Stimulated activated CD4-positive, alpha-beta T cell treated with anti-CD3 and anti-CD28 coated beads, Interleukin-4, amount 100 ng/mL, for 4 hours (primary cell): Measurements from ENCODE around the gene SPTB.

ENCODE experiments used
- DNase-seq, 2 experiments: peaks; one replicate each; pipeline ENCODE4 v3.0.0-alpha.2; 2020

Gene SPTB

DNA sequence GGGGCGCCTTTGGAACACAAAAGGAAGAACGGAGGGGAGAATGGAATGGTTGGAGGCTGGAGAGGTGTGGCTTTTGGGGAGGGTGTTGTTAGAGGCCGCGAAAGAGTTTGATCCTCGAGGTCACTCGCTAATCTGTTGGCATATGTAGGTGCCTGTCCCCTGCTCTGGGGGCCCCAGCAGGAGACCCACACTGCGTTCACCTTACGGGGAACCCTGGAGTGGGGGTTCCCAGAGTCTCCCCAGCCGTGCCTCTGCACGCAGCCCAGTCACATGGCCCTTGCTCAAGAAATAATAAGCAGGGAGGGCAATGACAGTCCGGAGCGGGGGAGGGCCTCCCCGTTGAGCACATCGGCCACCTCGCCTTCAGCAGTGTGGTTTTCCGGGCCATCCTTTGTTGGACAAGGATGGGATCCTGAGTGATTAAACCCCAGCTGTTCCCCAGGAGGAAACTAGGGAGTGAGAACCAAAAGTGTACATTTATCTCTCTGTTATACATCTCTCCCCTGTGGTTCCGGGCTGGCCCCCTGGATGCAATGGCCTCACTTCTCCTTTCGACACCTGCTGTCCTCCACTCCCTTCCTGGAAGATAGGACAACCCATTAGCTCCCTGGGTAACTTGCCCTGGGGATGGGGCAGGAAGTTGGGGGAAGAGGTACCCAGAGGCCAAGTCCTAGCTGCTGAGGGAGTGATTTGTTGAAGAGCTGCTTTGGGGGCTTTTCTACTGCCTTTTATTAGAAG, 174.2 kb downstream of the SPTB start:
- no peak for DNase-seq

DNA sequence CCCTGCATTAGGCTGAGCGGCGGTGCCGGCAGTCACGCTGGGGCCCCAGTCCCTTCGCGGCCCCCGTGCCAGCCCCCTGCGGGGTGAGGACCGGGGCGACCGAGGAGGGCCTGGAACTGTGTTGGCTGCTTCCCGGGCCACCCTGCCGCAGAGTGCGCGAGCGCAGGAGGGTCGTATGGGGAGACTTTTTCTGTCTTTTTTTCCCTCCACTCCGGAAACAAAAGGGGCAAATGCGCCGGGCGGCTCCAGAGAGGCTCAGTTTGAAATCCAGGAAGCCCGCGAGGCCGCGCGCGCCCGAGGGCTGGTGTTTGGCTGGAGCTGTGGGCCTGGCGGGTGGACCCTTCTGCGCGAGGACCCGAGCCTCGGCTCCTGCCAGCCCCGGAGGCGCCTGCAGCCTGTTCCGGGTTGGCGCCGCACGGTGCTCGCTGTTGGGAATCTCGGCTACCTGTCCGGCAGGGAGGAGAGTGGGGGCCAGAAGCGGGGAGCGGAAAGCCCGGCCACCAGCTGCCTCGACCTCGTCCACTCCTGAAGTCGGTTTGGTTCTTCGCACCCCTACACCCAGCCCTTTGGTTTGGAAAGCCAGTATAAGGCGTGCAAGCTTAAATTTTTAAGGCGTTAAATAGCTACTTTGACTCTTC, 174.8 kb downstream of the SPTB start:
- DNase-seq, result no peak

DNA sequence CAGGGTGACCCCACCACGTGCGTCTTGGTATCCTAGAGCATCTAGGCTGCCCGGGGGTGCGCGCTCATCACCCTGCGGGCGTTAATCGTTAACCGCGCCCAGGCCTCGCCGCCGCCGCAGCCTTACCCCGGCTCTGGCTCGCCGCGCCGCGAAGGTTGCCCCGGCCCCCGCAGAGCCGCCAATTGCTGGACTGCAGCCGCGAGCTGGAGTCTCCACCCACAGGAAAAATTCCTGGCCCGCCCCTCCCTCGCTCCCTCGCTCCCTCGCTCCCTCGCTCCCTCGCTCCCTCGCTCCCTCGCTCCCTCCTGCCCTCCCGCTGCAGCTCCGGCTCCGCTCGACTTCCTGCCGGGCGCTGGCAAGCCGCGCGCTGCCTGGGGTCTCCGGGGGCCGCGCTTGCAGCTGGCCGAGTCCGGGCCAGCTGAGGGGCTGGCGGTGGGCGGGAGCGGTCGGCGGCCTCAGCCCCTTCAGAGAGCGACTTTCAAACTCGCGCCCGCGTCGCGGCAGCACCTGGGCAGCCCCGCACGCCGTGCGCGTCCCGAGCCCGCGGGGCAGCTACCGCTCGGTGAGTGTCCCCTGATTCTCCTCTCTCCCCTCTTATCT, 175.5 kb downstream of the SPTB start, which contains the start of gene PLEKHG3:
PLEKHG3 (plus strand) TSS at position 282 of the 600 bp plus-strand sequence. CDS start 23,208 bp downstream, outside the sequence.
- peak in 1 of 2 experiments; percentile 8 for DNase-seq

DNA sequence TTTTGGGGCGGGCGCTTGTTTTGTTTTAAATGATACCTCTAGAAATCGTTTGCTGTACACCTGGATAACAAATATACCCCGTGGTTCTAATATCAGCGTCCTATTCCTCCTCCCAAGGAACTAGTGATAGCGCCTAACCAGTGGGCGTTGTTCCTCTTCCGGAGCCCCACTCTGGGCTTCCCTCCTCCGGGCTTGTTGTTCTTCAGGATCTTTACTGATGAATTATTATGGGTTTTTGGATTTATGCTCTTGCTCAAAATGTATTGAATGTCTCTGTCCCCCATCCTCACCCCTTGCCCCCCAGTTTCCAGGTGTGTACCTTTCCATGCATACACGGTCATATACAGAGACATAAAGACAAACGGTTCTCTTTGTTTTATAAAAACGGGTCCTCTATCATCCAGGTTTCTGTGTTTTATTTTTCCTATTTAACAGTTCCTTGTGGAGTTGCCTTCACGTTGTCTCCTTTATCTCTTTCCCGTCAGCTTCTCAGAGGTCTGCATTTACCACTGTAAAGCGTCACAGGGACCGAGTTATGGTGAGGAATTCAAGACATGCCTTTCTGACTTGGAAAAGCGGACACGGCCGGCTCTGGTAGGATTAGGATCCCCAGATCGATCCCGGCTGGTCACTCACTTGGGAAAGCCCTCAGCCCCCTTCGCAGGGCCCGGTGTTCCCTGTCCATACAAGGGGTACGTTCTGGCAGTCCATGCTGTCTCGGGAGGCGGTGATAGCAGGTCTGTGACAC, 176.1 kb downstream of the SPTB start:
- no peak for DNase-seq

DNA sequence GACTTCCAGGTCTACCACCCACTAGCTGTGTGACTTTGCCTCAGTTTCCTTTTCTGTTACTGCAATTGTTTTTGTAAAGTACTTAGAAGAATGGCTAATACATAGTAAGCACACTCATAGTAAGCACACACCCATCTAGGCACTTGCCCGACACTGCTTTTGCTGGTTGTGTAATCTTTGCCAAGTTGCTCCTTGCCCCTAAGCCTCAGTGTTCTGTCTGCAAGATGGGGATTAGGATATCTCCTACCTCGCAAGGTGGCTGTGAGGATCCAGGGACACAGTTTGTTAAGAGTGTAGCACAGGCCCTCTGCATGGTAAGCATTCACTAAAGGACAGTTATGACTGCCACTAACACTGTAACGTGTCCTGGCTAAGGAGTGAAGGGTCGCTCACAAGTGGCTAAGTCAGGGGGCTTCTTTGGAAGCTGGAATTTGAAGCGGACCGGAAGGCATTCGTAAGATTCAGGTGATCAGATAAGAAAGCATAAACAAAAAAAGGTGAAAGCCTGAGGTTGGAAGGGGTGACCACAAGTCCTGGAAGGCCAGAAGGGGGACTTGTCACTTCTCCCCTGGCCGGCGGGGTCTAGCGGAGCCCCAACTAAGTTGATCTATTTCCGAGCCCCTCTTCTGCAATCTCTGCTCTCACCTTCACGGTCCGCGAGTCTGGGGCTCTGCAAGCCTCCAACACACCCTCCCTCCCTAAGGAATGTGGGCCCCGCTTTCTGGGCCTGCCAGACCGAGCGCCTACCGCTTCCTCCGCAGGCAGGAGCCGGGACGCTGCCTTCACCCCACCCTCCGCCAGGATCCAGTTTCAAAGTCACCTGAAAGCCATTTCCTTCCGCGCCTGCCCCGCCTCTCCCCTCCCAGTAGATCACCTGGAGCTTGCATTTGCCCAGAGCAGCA, 177.0 kb downstream of the SPTB start:
- no peak for DNase-seq

DNA sequence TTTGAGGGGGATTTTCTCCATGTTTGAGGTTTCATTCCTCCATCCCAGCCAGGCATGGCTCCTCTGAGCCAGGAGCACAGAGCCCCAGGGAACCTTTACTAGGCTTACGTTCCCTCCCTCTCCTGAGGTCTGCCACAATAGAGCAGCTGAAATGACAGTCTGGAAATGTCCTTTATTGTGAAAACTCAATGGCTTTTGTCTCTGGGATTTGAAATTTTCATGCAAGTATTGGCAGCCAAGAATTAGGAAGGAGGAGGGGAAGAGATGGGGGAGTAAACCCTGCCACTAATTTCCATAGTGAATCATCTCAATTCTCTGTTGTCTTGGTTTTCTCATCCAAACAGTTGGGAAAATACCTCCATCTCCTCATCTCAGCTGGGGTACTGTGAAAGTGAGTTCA, 178.0 kb downstream of the SPTB start:
- DNase-seq, result no peak

DNA sequence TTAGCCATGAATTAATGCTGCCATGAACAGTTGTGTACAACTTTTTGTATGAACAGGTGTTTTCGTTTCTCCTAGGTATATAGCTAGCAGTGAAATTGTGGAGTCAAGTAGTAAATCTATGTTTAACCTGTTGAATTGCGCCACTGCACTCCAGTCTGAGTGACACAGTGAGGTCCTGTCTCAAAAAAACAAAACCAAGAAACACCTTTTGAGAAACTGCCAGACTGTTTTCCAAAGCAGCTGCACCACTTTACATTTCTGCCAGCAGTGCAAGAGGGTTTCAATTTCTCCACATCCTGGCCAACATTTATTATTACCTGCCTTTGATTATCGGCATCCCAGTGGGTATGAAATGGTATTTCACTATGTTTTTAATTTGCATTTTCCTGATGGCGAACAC, 178.8 kb downstream of the SPTB start:
- no peak for DNase-seq

DNA sequence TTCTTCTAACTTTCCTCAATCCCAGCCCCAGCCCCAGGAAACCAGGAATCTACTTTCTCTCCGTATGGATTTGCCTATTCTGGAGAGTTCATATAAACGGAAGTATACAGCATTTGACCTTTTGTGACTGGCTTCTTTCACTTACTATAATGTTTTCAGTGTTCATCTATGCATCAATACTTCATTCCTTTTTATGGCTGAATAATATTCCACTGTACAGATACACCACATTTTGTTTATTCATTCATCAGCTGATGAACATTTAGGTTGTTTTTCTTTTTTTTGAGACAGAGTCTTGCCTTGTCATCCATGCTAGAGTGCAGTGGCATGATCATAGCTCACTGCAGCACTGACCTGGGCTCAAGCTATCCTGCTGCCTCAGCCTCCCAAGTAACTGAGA, 179.4 kb downstream of the SPTB start:
- DNase-seq, result no peak

DNA sequence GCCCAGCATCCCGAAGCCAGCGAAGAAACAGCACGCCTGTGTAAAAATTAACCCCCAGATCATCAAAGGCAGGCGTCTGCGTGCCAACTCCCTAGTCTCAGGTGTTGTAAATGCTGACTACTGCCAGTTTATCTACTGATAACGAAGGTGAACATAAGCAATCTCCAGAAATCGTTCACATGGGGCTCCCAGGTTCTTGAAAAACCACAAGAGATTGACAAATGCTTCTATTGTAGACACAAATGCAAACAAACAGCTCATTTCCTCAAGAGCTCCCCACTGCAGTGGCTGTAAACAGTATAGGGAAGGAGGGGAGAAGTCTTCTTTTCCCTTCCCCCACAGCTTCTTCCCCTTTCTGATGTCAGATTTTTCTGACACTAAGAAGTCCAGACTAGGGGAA, 180.8 kb downstream of the SPTB start:
- DNase-seq, result no peak

DNA sequence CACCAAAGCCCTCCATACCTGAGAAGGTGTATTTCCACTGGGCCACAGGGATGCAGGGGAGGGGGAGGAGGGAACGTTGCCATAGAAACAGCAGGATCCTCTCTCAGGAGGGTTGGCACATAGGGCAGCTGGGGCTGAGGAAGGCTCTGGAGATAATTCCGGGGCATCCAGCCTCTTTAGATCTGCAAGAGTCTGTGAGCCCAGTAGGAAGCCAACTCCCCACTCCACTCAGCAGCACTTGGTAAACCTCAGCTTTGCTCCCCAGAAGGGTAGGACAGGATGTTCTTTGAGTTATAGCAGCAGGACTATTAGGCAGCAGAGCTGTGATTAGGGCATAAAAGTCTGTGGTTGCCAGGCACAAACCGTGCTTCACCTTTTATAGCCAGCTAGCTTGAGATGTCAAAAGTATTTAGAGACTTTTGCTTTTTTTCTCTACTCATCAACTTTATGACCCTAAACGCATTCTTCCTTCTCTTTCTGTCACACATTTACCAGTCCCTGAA, 183.3 kb downstream of the SPTB start:
- no peak for DNase-seq
